Measurements from ENCODE around the gene MPV17L2.

DNA sequence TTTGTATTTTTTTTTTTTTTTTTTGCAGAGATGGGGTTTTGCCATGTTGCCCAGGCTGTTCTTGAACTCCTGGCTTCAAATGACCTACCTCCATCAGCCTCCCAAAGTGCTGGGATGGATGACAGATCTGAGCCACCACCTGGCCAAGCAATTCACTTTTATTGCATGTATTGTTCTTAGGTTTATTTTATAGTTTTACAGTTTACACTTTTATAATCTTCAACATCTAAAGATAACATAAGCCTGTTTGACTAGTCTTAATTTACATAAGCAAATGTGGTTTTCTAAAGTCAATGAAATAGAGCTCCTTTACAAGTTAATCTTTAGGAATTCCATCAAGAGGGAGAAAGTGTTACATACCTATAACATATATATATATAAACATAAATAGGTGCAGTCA is 9.5 kb upstream of the MPV17L2 start:
- TF ChIP-seq RB1 (IDR thresholded peaks at IDR 0.05; ENCODE audit: borderline replicate concordance), result no peak
- TF ChIP-seq, protein P1, sequence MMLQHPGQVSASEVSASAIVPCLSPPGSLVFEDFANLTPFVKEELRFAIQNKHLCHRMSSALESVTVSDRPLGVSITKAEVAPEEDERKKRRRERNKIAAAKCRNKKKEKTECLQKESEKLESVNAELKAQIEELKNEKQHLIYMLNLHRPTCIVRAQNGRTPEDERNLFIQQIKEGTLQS (IDR thresholded peaks at IDR 0.05; ENCODE audit: borderline replicate concordance, extremely low read depth, low read depth, low read length), result no peak
- TF ChIP-seq CHD1 (IDR thresholded peaks at IDR 0.05; ENCODE audit: low read depth, low read length), result no peak
- TF ChIP-seq, protein P2, sequence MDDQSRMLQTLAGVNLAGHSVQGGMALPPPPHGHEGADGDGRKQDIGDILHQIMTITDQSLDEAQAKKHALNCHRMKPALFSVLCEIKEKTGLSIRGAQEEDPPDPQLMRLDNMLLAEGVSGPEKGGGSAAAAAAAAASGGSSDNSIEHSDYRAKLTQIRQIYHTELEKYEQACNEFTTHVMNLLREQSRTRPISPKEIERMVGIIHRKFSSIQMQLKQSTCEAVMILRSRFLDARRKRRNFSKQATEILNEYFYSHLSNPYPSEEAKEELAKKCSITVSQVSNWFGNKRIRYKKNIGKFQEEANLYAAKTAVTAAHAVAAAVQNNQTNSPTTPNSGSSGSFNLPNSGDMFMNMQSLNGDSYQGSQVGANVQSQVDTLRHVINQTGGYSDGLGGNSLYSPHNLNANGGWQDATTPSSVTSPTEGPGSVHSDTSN (IDR thresholded peaks at IDR 0.05; ENCODE audit: insufficient replicate concordance, low read depth, low read length), result no peak
- no peak for TF ChIP-seq ZNF274 (IDR thresholded peaks at IDR 0.05; ENCODE audit: insufficient read depth, insufficient read length)
- TF ChIP-seq, protein P3, sequence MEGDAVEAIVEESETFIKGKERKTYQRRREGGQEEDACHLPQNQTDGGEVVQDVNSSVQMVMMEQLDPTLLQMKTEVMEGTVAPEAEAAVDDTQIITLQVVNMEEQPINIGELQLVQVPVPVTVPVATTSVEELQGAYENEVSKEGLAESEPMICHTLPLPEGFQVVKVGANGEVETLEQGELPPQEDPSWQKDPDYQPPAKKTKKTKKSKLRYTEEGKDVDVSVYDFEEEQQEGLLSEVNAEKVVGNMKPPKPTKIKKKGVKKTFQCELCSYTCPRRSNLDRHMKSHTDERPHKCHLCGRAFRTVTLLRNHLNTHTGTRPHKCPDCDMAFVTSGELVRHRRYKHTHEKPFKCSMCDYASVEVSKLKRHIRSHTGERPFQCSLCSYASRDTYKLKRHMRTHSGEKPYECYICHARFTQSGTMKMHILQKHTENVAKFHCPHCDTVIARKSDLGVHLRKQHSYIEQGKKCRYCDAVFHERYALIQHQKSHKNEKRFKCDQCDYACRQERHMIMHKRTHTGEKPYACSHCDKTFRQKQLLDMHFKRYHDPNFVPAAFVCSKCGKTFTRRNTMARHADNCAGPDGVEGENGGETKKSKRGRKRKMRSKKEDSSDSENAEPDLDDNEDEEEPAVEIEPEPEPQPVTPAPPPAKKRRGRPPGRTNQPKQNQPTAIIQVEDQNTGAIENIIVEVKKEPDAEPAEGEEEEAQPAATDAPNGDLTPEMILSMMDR (IDR thresholded peaks at IDR 0.05 in 2 of 3, conservative IDR thresholded peaks at IDR 0.05 in 1 of 3; ENCODE audit: control insufficient read depth in 2 of 3, extremely low read depth in 1 of 3, insufficient read depth in 1 of 3, low read depth in 3 of 3, low read length in 3 of 3), result no peak
- TF ChIP-seq CHD2 (IDR thresholded peaks at IDR 0.05; ENCODE audit: borderline replicate concordance, low read depth, low read length), result no peak
- TF ChIP-seq TAF1 (IDR thresholded peaks at IDR 0.05; ENCODE audit: borderline replicate concordance, low read depth, low read length), result no peak
- no peak for TF ChIP-seq MEF2A (IDR thresholded peaks at IDR 0.05; ENCODE audit: insufficient read depth, low read depth, low read length)
- no peak for TF ChIP-seq SIN3A (IDR thresholded peaks at IDR 0.05; ENCODE audit: low read depth, low read length)
- TF ChIP-seq EGR1 (IDR thresholded peaks at IDR 0.05; ENCODE audit: borderline replicate concordance in 1 of 2, low read depth in 2 of 2, low read length in 2 of 2), result no peak

Measured in GM12878 (cell line).